Placental epithelial cell (primary cell): ENCODE data around the gene IFNA21. TPM values are rescaled to one million over a fixed set of nuclear protein-coding genes. Genes with fewer than 3 reads are reported as not detected.

Source experiments
- small RNA-seq: library from RNA; depleted of rRNA; stranded (forward); fragments of <200 nt; gene quantifications from one replicate; pipeline ENCODE3, GENCODE V24; 2012
- total RNA-seq: library from RNA; depleted of rRNA; stranded (reverse); fragments of >200 nt; gene quantifications from 2 replicates; pipeline ENCODE4 v1.2.3, GENCODE V29; 2012

The IFNA21 gene
- total RNA-seq: not detected in 2 replicates

GRCh38 chr9:21166560-21166959 is at the start of gene IFNA21:
Gene IFNA21, minus strand, starts transcription at chr9:21166660. Its CDS starts 48 bp downstream, at chr9:21166612.

GRCh38 chr9:21207043-21207442 is 40.6 kb upstream of the IFNA21 start, which contains the start of gene IFNA10:
Gene IFNA10, minus strand, starts transcription at chr9:21207143. Its CDS starts 46 bp downstream, at chr9:21207097.

GRCh38 chr9:21202105-21202504 is 35.6 kb upstream of the IFNA21 start, which contains the start of gene IFNA7:
Gene IFNA7, minus strand, starts transcription at chr9:21202205. Its CDS starts 40 bp downstream, at chr9:21202165.

GRCh38 chr9:21187487-21187886 is 21.0 kb upstream of the IFNA21 start, which contains the start of gene IFNA4:
Gene IFNA4, minus strand, starts transcription at chr9:21187587. Its CDS starts 56 bp downstream, at chr9:21187531.

GRCh38 chr9:21141427-21141882 is 25.0 kb downstream of the IFNA21 start, which contains the start of gene IFNW1:
Gene IFNW1, minus strand, starts transcription at chr9:21141832. Its CDS starts 262 bp downstream, at chr9:21141570.

Small RNA genes within 50 kb of the gene (small RNA-seq; reads per million reads assigned to genes)
- not detected for gene RF00019

Other genes with a start within 250 kb of the IFNA21 start
- 25.9 and 30.0 TPM in 2 replicates for gene HACD4, start 135.0 kb downstream of the IFNA21 start, total RNA-seq
- gene IFNB1, start 88.7 kb downstream of the IFNA21 start, total RNA-seq: not detected in 2 replicates
- not detected in 2 replicates for gene IFNW1, start 24.8 kb downstream of the IFNA21 start, total RNA-seq
- not detected in 2 replicates for gene IFNA4, start 20.9 kb upstream of the IFNA21 start, total RNA-seq
- not detected in 2 replicates for gene IFNA7, start 35.5 kb upstream of the IFNA21 start, total RNA-seq
- gene IFNA10, start 40.5 kb upstream of the IFNA21 start, total RNA-seq: not detected in 2 replicates
- not detected in 2 replicates for gene IFNA16, start 50.7 kb upstream of the IFNA21 start, total RNA-seq
- not detected in 2 replicates for gene IFNA17, start 61.6 kb upstream of the IFNA21 start, total RNA-seq
- not detected in 2 replicates for gene IFNA14, start 73.3 kb upstream of the IFNA21 start, total RNA-seq
- gene IFNA5, start 138.7 kb upstream of the IFNA21 start, total RNA-seq: not detected in 2 replicates
- 34.2 and 43.8 TPM in 2 replicates for gene KLHL9, start 168.7 kb upstream of the IFNA21 start, total RNA-seq
- not detected in 2 replicates for gene IFNA6, start 184.2 kb upstream of the IFNA21 start, total RNA-seq
- gene IFNA13, start 201.4 kb upstream of the IFNA21 start, total RNA-seq: under 0.01 TPM in 1 of 2 replicates, not detected in the other
- gene IFNA2, start 218.7 kb upstream of the IFNA21 start, total RNA-seq: not detected in 2 replicates
- gene IFNA8, start 242.5 kb upstream of the IFNA21 start, total RNA-seq: not detected in 2 replicates